GM12878 (cell line): ENCODE data around the gene SSRP1. TPM values are rescaled to one million over a fixed set of nuclear protein-coding genes. Genes with fewer than 3 reads are reported as not detected.

ENCODE experiments used
- MXI1 ChIP-seq: fragments of 150-350 bp; IDR thresholded peaks from 2 replicates; pipeline ENCODE4 v1.6.1; 2011; ENCODE audit warnings: low read depth, mild to moderate bottlenecking, inconsistent platforms, low read length, improper control_type of control experiment
- NFIC ChIP-seq: IDR thresholded peaks from 2 replicates; pipeline ENCODE4 v1.6.1; 2012; ENCODE audit warnings: low read depth, mild to moderate bottlenecking, inconsistent platforms, low read length, moderate library complexity
- polyA plus RNA-seq, 11 experiments: library from polyadenylated mRNA; depleted of rRNA in 4 of 11; unstranded in 6 of 11; stranded (reverse) in 5 of 11; fragments of >200 nt; fragmentation: Nextera tagmentation in 4 of 11; fragmentation: Illumina TruSeq in 1 of 11; extraction: Ambion mirVana in 4 of 11; extraction: Trizol in 1 of 11; gene quantifications; 1 replicate in 1 of 11; 2 replicates in 10 of 11; pipeline versions ENCODE4 v1.2.1 to v1.2.3, GENCODE V29; 2011 to 2016; ENCODE audit warnings: inconsistent platforms in 2 of 11, missing spikeins in 2 of 11, low read depth in 1 of 11
- total RNA-seq, 4 experiments: library from RNA; depleted of rRNA in 3 of 4; stranded (reverse); fragments of >200 nt in 3 of 4; fragmentation: Illumina TruSeq in 1 of 4; extraction: Trizol in 1 of 4; gene quantifications; 2 replicates each; pipeline versions ENCODE4 v1.2.1 to v1.2.3, GENCODE V29; 2013 to 2021
- TF ChIP-seq, protein P1 (sequence below): fragments of 450-650 bp; formaldehyde crosslinking; IDR thresholded peaks from 2 replicates; pipeline ENCODE4 v1.5.0; 2022; ENCODE audit warnings: mild to moderate bottlenecking, missing genetic modification characterization
- TF ChIP-seq, protein P2 (sequence below): fragments of 450-650 bp; IDR thresholded peaks from 2 replicates; pipeline ENCODE4 v1.6.1; 2017; ENCODE audit warnings: mild to moderate bottlenecking
- TF ChIP-seq, protein P3 (sequence below): IDR thresholded peaks from 2 replicates; pipeline ENCODE4 v1.6.1; 2011; ENCODE audit warnings: low read depth, low read length, improper control_type of control experiment, borderline replicate concordance

SSRP1 gene
- total and polyA plus RNA-seq, 10 of the 15 experiments (the other 5 are each of a cell fraction or from before 2014, with no cell fraction given) = 73.6 to 279 (median 138) TPM

DNA sequence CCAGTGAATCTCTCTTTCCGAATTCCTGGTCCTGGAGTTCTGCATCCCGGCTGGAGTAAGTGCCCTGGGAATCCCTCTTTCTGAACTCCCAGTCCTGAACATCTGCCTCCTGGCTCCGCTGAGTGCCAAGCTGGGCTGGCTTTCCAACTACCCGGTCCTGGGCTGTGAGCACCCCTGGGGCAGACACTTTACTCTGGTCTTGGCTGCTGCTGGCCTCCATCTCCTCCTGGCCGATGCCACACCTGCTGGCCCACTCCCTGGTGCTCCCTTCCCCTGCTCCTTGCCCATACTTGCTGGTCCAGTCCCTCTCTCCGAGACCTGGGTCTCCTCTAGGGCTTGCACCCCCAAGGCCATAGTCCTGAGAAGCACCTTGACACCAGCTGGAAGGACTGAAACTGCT, 25.6 kb downstream of the SSRP1 start (continued):
- TF ChIP-seq, protein P1, sequence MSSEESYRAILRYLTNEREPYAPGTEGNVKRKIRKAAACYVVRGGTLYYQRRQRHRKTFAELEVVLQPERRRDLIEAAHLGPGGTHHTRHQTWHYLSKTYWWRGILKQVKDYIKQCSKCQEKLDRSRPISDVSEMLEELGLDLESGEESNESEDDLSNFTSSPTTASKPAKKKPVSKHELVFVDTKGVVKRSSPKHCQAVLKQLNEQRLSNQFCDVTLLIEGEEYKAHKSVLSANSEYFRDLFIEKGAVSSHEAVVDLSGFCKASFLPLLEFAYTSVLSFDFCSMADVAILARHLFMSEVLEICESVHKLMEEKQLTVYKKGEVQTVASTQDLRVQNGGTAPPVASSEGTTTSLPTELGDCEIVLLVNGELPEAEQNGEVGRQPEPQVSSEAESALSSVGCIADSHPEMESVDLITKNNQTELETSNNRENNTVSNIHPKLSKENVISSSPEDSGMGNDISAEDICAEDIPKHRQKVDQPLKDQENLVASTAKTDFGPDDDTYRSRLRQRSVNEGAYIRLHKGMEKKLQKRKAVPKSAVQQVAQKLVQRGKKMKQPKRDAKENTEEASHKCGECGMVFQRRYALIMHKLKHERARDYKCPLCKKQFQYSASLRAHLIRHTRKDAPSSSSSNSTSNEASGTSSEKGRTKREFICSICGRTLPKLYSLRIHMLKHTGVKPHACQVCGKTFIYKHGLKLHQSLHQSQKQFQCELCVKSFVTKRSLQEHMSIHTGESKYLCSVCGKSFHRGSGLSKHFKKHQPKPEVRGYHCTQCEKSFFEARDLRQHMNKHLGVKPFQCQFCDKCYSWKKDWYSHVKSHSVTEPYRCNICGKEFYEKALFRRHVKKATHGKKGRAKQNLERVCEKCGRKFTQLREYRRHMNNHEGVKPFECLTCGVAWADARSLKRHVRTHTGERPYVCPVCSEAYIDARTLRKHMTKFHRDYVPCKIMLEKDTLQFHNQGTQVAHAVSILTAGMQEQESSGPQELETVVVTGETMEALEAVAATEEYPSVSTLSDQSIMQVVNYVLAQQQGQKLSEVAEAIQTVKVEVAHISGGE (CRISPR knock-in tag) = no peak
- TF ChIP-seq, protein P2, sequence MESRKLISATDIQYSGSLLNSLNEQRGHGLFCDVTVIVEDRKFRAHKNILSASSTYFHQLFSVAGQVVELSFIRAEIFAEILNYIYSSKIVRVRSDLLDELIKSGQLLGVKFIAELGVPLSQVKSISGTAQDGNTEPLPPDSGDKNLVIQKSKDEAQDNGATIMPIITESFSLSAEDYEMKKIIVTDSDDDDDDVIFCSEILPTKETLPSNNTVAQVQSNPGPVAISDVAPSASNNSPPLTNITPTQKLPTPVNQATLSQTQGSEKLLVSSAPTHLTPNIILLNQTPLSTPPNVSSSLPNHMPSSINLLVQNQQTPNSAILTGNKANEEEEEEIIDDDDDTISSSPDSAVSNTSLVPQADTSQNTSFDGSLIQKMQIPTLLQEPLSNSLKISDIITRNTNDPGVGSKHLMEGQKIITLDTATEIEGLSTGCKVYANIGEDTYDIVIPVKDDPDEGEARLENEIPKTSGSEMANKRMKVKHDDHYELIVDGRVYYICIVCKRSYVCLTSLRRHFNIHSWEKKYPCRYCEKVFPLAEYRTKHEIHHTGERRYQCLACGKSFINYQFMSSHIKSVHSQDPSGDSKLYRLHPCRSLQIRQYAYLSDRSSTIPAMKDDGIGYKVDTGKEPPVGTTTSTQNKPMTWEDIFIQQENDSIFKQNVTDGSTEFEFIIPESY = no peak
- TF ChIP-seq, protein P3, sequence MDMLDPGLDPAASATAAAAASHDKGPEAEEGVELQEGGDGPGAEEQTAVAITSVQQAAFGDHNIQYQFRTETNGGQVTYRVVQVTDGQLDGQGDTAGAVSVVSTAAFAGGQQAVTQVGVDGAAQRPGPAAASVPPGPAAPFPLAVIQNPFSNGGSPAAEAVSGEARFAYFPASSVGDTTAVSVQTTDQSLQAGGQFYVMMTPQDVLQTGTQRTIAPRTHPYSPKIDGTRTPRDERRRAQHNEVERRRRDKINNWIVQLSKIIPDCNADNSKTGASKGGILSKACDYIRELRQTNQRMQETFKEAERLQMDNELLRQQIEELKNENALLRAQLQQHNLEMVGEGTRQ = no peak
- TF ChIP-seq NFIC (no peak), MXI1 (no peak)
